ENCODE results near the gene RGR.

DNA sequence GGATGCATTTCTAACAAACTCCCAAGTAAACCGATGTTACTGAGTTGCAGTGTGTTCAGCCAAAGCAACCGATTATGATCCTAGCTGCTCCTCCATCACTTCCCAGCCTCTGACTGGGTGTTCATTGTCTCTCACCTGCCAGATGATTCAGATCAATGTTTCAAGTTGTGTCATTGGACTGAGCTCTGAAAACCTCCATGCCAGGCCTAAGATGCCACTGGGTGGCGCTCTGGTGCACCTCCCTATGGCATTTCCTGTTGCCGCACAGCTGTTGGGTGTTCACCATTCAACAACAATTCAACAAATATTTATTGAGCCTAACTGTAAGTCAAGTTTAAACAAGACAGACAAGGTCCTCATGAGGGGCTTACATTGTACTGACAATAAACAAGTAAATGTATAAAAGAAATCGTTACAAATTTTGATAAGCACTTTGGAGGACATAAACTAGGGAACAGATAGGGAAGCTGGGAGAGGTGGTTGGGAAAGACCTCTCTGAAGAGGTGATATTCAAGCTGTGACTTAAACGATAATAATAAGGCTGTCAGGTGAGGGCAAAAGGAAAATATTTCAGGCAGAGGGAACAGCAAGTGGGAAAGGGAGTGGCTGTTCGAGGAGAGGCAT lies 22.8 kb downstream of the RGR start:
- TF ChIP-seq, protein P1, sequence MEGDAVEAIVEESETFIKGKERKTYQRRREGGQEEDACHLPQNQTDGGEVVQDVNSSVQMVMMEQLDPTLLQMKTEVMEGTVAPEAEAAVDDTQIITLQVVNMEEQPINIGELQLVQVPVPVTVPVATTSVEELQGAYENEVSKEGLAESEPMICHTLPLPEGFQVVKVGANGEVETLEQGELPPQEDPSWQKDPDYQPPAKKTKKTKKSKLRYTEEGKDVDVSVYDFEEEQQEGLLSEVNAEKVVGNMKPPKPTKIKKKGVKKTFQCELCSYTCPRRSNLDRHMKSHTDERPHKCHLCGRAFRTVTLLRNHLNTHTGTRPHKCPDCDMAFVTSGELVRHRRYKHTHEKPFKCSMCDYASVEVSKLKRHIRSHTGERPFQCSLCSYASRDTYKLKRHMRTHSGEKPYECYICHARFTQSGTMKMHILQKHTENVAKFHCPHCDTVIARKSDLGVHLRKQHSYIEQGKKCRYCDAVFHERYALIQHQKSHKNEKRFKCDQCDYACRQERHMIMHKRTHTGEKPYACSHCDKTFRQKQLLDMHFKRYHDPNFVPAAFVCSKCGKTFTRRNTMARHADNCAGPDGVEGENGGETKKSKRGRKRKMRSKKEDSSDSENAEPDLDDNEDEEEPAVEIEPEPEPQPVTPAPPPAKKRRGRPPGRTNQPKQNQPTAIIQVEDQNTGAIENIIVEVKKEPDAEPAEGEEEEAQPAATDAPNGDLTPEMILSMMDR (IDR thresholded peaks at IDR 0.05), result peak in 1 of 2 donors; percentile 40
- TF ChIP-seq POLR2AphosphoS5 (IDR thresholded peaks at IDR 0.05), result no peak
- TF ChIP-seq POLR2A (IDR thresholded peaks at IDR 0.05), result no peak

Data from suprapubic skin (tissue), 4 donors.